Small intestine (tissue), 7 donors: ENCODE data around the gene C6orf52. TPM values are rescaled to one million over a fixed set of nuclear protein-coding genes. Genes with fewer than 3 reads are reported as not detected.
"Not testable (repeated sequence)": the region's sequence is repeated elsewhere in the genome, so short reads cannot be mapped to it uniquely, and the experiment has no call there.

ENCODE experiments used
- DNase-seq, 2 donors: peaks; one replicate each; pipeline versions ENCODE4 v3.0.0 to v3.0.0-alpha.2; 2013
- FAIRE-seq: peaks from 2 replicates; lab custom pipeline; 2012; peaks lifted over from hg19 to GRCh38; lab: Jason Lieb, UNC
- H3K27ac ChIP-seq, 3 donors: one replicate each; pipeline ENCODE4 v1.5.1; 2013; ENCODE audit warnings: low read length in 2 of 3, mild to moderate bottlenecking in 2 of 3, control low read depth in 1 of 3, inconsistent platforms in 1 of 3, low read depth in 1 of 3, moderate library complexity in 1 of 3
- H3K27me3 ChIP-seq, 3 donors: one replicate each; pipeline ENCODE4 v1.6.1; 2013; ENCODE audit warnings: low read length in 3 of 3, inconsistent platforms in 1 of 3; ENCODE audit not compliant: control insufficient read depth in 3 of 3, insufficient read depth in 3 of 3
- H3K36me3 ChIP-seq, 3 donors: one replicate each; pipeline ENCODE4 v1.6.1; 2013; ENCODE audit warnings: low read length in 3 of 3, inconsistent platforms in 1 of 3, low read depth in 1 of 3, mild to moderate bottlenecking in 1 of 3, moderate library complexity in 1 of 3; ENCODE audit not compliant: control insufficient read depth in 3 of 3, insufficient read depth in 2 of 3
- H3K4me1 ChIP-seq, 3 donors: one replicate each; pipeline ENCODE4 v1.6.1; 2013; ENCODE audit warnings: low read length in 2 of 3, inconsistent platforms in 1 of 3, low read depth in 1 of 3, mild to moderate bottlenecking in 1 of 3, moderate library complexity in 1 of 3; ENCODE audit not compliant: control insufficient read depth in 3 of 3, insufficient read depth in 2 of 3
- H3K4me3 ChIP-seq, 3 donors: one replicate each; pipeline ENCODE4 v1.5.1; 2013; ENCODE audit warnings: low read length in 3 of 3, control low read depth in 1 of 3, inconsistent platforms in 1 of 3, low read depth in 1 of 3, mild to moderate bottlenecking in 1 of 3, moderate library complexity in 1 of 3
- H3K9me3 ChIP-seq, 2 donors: one replicate each; pipeline ENCODE4 v1.6.1; 2013; ENCODE audit warnings: low read depth in 1 of 2, low read length in 1 of 2; ENCODE audit not compliant: control insufficient read depth in 2 of 2, insufficient read depth in 1 of 2
- WGBS, 3 donors: extraction: QIAGEN DNeasy Blood & Tissue Kit; methylation state at CpG; one replicate each; pipeline ENCODE4 v1.1.7; 2013; 5-methylcytosine and 5-hydroxymethylcytosine counted together
- polyA plus RNA-seq, 4 donors: library from polyadenylated mRNA; stranded (reverse) in 3 of 4; unstranded in 1 of 4; fragments of 200-250 nt in 3 of 4; fragments of 120-200 nt in 1 of 4; gene quantifications; one replicate each; pipeline versions ENCODE4 v1.2.1 to v1.2.3, GENCODE V29; 2013
- donor health status: healthy with polysubstance abuse.
- donor health status: control.
- donor health status: control.
- donor health status: Bipolar disorder and iron deficiency.
- donor health status: healthy.

Gene C6orf52
- polyA plus RNA-seq, 4 donors, result 1.6 to 7.8 (median 4.0) TPM

- Histone ChIP-seq H3K9me3 (peaks cover 0 to 11% of the 10 kb centered on the region in 2 donors), H3K4me3 (peak overlapping the region; percentile 46 to 76 (median 67)), H3K27ac (peak overlapping the region; percentile 83 to 89 (median 86)), H3K4me1 (peaks cover 3 to 23% (median 6%) of the 10 kb centered on the region in 3 donors)
- not testable (repeated sequence) for H3K27me3 ChIP-seq, H3K36me3 ChIP-seq, FAIRE-seq
- peak in 1 of 2 donors; percentile 31 for DNase-seq
- 67 to 76% (median 72%) methylated on average over 17 of the region's 17 CpGs for WGBS, 3 donors
These were observed 26.8 kb upstream of the C6orf52 start for GRCh38 chr6:10720960-10721849.

DNA sequence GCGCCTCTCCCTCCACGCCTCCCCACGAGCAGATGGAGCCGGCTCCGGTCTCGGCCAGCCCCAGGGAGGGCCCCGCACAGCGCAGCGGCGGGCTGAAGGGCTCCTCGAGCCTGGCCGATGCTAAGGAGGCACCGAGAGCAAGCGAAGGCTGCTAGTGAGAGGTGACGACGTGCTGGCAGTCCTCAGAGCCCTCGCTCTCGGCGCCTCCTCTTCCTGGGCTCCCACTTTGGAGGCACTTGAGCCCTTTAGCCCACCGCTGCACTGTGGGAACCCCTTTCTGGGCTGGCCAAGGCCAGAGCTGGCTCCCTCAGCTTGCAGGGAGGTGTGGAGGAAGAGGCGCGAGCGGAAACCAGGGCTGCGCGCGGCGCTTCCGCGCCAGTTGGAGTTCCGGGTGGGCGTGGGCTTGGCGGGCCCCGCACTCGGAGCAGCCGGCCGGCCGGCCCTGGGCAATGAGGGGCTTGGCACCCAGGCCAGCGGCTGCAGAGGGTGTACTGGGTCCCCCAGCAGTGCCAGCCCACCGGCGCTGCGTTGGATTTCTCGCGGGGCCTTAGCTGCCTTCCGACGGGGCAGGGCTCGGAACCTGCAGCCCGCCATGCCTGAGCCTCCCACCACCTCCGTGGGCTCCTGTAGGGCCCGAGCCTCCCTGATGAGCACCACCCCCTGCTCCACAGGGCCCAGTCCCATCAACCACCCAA lies 26.0 kb upstream of the C6orf52 start:
- H3K36me3 ChIP-seq, result peaks cover 0 to 7% (median 2%) of the 10 kb centered on the region in 3 donors
- peak overlapping the region; percentile 46 to 76 (median 67) for H3K4me3 ChIP-seq
- peaks cover 0 to 11% of the 10 kb centered on the region in 2 donors for H3K9me3 ChIP-seq
- FAIRE-seq (no peak), DNase-seq (peak; percentile 49 to 72)
- no peaks in the 10 kb centered on the region for H3K27me3 ChIP-seq
- H3K27ac ChIP-seq, result peak overlapping the region; percentile 83 to 89 (median 86)
- H3K4me1 ChIP-seq, result peaks cover 3 to 23% (median 6%) of the 10 kb centered on the region in 3 donors
- WGBS, 3 donors, result 27 to 40% (median 30%) methylated on average over 32 to 49 of the region's 49 CpGs

- peak overlapping the region; percentile 83 to 89 (median 86) for H3K27ac ChIP-seq
- FAIRE-seq, result no peak
These were observed 25.5 kb upstream of the C6orf52 start for GRCh38 chr6:10719964-10720264.

GRCh38 chr6:10719296-10719963 lies 25.0 kb upstream of the C6orf52 start:
- peak; percentile 18 to 39 for DNase-seq
- FAIRE-seq, result no peak
- Histone ChIP-seq H3K36me3 (no peaks in the 10 kb centered on the region), H3K4me1 (peaks cover 3 to 16% (median 5%) of the 10 kb centered on the region in 3 donors), H3K9me3 (peaks cover 0 to 11% of the 10 kb centered on the region in 2 donors), H3K27me3 (no peaks in the 10 kb centered on the region), H3K4me3 (peak overlapping the region; percentile 46 to 76 (median 67)), H3K27ac (no peak overlapping the region)
- 65 to 72% (median 67%) methylated on average over 8 of the region's 8 CpGs for WGBS, 3 donors

More at GRCh38 chr6:10719964-10720264, 25.5 kb upstream of the C6orf52 start:
- peaks cover 0 to 11% of the 10 kb centered on the region in 2 donors for H3K9me3 ChIP-seq
- H3K4me1 ChIP-seq, result peaks cover 3 to 20% (median 6%) of the 10 kb centered on the region in 3 donors
- no peak for DNase-seq
- peaks cover 0 to 2% (median 0%) of the 10 kb centered on the region in 3 donors for H3K36me3 ChIP-seq
- peak overlapping the region; percentile 46 to 76 (median 67) for H3K4me3 ChIP-seq
- H3K27me3 ChIP-seq, result no peaks in the 10 kb centered on the region
- 27 to 46% (median 37%) methylated on average over 13 to 21 of the region's 21 CpGs for WGBS, 3 donors

GRCh38 chr6:10713962-10714361 lies 19.5 kb upstream of the C6orf52 start:
- FAIRE-seq (no peak), DNase-seq (no peak)
- Histone ChIP-seq H3K4me3 (no peak overlapping the region), H3K4me1 (no peaks in the 10 kb centered on the region), H3K27me3 (no peaks in the 10 kb centered on the region), H3K27ac (no peak overlapping the region), H3K36me3 (peaks cover 0 to 5% (median 2%) of the 10 kb centered on the region in 3 donors), H3K9me3 (peaks cover 0 to 3% of the 10 kb centered on the region in 2 donors)
- WGBS, 3 donors, result 82 to 88% (median 86%) methylated on average over 8 of the region's 8 CpGs

GRCh38 chr6:10696655-10697054 lies 2.2 kb upstream of the C6orf52 start:
- WGBS, 3 donors, result 93 to 98% (median 96%) methylated on average over 4 of the region's 4 CpGs
- no peak for FAIRE-seq
- no peak overlapping the region for H3K27ac ChIP-seq

GRCh38 chr6:10695086-10695657 lies 756 bp upstream of the C6orf52 start:
- no peaks in the 10 kb centered on the region for H3K27me3 ChIP-seq
- FAIRE-seq (no peak), DNase-seq (no peak)
- peaks cover 2 to 20% (median 3%) of the 10 kb centered on the region in 3 donors for H3K36me3 ChIP-seq
- H3K9me3 ChIP-seq, result peaks cover 0 to 3% of the 10 kb centered on the region in 2 donors
- peak overlapping the region; percentile 41 to 99 (median 79) for H3K4me3 ChIP-seq
- H3K4me1 ChIP-seq, result peaks cover 3 to 13% (median 5%) of the 10 kb centered on the region in 3 donors
- peak overlapping the region; percentile 84 to 99 (median 98) for H3K27ac ChIP-seq
- WGBS, 3 donors, result 0 to 1% (median 0%) methylated on average over 17 of the region's 17 CpGs

More at GRCh38 chr6:10696655-10697054, 2.2 kb upstream of the C6orf52 start:
- Histone ChIP-seq H3K4me1 (peaks cover 3 to 9% (median 5%) of the 10 kb centered on the region in 3 donors), H3K27me3 (no peaks in the 10 kb centered on the region), H3K4me3 (no peak overlapping the region), H3K9me3 (peaks cover 0 to 3% of the 10 kb centered on the region in 2 donors), H3K36me3 (peaks cover 2 to 23% (median 3%) of the 10 kb centered on the region in 3 donors)
- DNase-seq, result no peak
